Measurements from ENCODE around the gene DMD.

- TF ChIP-seq CTCF (IDR thresholded peaks at IDR 0.05), result no peak
- TF ChIP-seq EZH2 (IDR thresholded peaks at IDR 0.05), result no peak
- no peak for TF ChIP-seq EZH2phosphoT487 (IDR thresholded peaks at IDR 0.05)
These were observed 1249.1 kb downstream of the DMD start for GRCh38 chrX:31962256-31962655.

Measured in neural progenitor cell (in vitro differentiated cells).